HK-2 (cell line): Measurements from ENCODE around the gene KIF19.

Experiments
- DNase-seq: peaks from one replicate; pipeline ENCODE4 v3.0.0-alpha.2; 2018; ENCODE audit not compliant: unreplicated experiment

Gene KIF19

DNA sequence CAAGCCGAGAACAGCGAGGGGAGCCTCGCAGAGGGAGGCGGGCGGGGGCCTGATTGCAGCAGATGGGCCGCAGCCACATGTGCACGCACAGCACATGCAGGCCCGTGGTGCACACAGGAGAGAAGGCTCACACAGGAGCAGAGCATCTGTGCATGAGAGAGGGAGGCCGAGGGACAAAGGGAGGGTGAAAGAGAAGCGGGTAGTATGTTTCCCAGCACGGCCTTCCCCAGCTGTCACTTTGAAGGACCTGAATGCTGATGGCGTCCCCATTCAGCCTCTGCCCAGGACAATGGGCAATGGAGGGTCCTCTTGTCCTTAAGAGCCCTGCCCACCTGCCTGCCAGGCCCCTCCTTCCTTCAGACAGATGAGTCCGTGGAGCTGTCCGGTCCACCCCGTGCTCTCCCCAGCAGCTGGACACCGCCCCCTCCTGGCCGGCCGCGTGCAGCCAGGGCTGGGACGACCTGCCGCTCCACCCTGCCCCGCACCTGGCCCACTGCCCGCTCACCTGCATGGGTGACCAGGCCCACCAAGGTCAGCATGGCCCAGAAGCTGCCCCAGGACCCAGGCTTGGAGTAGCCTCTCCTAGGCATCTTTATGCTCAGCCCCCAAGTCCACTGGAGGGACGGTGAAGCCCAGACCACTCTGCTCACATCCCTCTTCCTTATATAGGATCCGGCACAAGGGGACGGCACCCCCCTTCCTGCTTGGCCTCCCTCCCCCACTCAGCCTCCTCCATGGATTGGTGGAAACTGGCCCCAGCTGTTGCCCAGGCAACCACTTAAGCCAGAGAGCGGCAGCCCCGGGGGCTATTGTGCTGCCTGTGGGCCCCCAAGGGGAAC is 35.4 kb downstream of the KIF19 start, which contains the start of gene BTBD17:
Gene BTBD17, minus strand, starts transcription at position 639 of the 839 bp plus-strand sequence. Its CDS starts 49 bp downstream, at position 590.
- DNase-seq = peak; percentile 31

DNA sequence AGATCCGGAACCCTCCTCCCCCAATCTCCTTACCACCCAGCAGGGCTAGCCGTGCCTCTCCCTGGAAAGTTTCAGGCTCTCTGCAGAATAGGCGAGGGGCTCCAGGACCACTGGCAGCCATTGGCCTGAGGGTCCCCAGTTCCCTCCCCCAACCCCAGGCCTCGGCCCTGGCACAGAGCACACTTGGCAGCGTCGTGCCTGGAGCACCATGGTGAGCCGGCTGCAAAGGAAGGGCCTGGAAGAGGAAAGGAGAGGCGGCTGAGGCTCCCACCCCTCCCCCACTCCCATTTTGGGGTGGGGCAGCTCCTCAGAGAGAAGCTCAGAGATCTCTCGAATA is 36.0 kb downstream of the KIF19 start:
- no peak for DNase-seq

DNA sequence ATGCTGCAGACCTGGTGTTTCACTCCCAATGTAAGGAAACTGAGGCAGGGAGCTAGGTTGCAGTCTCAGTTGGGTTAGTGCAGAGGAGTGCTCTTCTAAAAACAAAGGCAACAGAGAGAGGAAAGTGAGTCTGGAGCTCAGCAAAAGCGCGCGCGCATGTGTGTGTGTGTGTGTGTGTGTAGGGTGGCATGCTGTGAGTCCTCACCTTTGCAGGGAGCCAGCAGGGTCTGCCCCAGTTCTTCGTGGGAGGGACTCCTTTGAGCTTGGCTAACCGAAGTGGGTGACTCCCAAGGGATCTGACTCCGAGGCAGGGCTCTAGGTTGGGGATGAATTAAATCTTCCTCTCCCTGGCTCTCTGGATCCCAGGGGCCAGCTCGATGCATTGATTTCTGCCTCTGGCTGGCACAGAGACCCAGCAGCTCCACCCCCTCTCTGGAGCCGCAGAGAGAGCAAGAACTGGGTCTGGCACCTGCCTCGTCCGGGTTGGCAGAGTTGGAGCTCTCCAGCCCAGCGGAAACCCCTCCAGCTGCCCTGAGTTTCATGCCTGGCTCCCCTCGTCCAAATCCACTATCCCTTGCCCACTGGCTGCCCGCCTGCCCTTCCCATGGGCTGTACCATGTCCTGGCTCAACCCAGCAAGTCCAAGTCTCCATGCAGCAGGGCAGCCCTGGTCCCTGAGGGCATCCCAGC is 36.9 kb downstream of the KIF19 start:
- DNase-seq = no peak

DNA sequence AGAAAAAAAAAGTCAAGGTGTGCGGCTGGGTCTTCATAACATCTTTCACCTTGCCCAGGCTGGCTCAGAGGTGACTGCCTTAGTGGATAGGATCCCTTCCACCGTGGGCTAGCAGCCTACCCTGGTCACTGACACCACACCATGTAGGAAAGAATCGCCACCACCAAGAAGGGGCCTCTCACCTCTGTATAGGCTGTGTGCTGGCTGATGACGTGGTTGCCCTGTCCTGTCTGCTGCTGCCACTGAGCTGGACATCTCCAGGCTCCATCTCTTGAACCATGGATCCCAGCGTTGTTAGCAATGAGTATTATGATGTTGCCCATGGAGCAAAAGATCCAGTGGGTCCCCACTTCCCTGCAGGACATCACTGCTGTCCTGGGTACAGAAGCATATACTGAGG is 41.2 kb downstream of the KIF19 start, which contains the start of gene GPR142:
Gene GPR142, plus strand, starts transcription at position 301 of the 400 bp plus-strand sequence. CDS start 2,035 bp downstream, outside the sequence.
- no peak for DNase-seq

DNA sequence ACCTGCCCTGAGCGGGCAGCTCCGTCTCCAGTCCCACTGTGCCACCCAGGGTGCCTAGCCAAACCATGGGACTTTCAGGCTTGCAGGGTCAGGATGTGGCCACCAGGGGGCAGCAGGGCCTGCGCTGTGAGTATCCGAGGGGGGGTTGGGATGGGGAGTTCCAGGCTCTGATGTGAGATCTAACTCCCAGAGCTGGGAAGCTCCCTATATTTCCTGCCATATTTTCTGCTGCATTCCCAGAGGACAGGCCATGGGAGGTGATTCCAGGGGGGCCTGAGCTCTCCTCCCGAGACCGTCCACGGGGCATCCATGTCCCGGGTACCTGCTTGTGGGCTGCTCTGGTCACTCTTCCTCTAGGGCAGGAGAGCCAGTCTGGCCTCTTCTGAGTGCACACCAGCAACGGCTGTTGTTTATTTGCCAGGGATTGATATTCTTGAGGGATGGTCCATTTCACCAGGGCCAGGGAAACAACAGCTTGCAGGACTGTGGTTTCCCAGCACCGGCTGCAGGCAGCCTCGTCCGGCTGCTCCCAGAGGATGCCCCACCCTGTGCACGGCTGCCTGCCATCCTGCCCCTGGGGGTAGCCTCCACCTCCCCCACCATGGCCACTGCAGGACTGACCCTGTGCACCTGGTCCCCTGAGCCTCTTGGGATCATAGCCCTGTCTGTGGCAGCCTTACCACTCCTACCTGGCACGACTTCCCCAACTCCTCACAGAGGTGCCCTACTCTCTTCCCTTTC is 42.5 kb downstream of the KIF19 start:
- peak; percentile 75 for DNase-seq

DNA sequence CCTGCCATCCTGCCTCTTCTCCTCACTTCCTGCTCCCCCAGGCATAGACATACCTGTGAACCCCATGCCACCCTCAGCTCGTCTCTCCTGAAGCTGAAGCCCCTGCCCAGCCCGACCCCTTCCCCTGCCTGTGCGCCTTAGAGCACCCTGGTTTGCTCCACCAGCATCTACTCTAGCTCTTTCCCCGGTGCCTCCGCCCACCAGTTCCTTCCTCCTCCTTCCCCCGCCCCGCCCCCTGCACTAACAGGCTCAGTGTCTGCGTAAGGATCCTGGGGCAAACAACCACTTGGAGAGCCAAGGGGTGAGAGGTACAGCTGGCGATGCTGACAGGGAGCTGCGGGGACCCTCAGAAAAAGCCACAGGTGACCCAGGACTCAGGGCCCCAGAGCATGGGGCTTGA is 43.2 kb downstream of the KIF19 start:
- no peak for DNase-seq

DNA sequence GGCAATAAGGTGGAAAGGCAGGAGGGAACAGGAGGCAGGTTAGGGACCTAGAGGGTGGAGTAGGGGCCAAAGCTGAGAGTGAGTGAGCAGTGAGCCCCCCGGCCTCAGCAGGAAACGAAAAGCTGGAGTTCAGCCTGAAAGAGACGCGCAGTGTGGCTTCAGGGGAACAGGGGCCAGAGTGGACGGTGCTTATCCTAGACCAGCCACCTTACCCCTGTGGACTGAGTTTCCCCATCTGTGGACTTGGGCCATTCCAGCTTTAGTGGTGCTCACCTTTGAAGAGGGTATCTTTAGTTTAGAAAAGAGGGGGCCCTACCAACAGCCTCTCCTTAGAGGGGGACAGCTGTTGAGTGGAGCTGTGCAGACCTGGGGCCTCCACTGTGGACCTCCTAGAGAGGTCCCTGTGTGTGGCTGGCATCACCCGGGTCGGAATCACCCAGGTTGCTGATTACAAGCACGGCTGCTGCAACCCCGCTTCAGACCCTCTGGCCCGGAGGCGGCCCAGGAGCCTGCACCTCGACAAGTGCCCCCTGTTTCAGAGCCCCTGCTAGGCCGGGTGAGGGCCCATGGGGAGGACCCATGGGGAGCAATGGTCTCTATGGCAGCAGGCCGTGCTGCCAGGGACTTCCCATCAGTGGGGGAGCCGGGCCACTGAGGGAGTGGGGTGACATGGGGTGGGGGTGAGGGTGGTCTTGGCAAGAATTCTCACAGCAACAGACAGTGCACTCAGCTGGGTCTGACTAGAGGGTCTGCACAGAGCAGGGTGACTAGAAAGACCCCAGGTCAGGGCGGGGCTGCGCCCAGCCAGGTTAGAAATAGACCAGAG is 43.9 kb downstream of the KIF19 start:
- DNase-seq = no peak

DNA sequence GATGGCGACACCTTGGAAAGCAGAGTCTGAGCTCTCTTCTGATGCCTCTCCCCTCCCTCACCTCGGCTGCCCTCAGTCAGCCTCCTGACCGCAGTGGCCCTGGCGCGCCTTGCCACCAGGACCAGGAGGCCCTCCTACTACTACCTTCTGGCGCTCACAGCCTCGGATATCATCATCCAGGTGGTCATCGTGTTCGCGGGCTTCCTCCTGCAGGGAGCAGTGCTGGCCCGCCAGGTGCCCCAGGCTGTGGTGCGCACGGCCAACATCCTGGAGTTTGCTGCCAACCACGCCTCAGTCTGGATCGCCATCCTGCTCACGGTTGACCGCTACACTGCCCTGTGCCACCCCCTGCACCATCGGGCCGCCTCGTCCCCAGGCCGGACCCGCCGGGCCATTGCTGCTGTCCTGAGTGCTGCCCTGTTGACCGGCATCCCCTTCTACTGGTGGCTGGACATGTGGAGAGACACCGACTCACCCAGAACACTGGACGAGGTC is 45.7 kb downstream of the KIF19 start:
- DNase-seq = no peak

DNA sequence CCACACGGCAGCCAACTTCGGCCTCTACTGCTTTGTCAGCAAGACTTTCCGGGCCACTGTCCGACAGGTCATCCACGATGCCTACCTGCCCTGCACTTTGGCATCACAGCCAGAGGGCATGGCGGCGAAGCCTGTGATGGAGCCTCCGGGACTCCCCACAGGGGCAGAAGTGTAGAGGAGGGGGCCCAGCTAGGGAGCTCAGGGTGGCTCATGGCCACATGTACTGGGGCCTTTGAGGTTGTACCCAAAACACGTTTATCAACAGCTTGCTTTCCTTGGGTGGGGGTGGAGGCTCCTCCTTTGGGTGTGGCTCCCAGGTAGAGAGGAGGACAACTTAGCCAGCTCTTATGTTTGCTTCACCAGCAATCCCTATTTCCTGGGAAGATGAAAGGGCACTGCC is 46.4 kb downstream of the KIF19 start:
- DNase-seq = no peak

DNA sequence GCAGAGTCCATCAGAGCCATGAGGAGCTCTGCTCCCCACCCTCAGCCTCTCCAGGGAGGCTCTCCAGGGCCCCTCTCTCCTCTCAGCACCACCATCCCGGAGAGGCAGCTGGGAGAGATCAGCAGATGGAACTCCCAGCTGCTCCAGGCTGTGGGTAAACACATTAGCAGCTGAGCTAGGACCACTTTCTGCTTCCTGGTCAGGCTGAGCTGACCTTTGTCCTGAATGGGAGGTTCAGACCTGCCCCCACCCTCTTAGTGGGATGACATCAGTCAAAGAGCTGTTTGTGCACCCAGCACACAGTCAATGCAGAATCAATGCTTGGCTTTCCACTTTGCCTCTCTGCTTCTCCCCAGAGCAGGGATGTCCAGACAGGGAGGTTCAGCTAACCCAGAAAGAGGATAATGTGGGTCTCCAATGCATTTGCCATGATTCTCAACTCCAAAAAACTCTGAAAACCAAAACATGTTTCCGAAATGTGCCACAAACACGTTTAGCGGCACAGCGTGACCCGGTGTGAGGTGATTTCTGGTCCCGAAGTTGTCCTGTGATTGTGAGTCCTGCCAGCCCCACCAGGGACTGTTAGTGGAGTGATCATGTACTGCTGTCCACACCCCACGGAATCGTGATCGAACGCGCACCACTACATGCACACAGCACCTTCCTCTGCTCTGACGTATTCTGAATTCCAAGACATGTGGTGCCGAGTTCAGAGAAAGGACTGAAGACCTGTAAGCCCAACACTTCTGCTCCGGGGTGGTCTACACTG is 48.0 kb downstream of the KIF19 start:
- no peak for DNase-seq

DNA sequence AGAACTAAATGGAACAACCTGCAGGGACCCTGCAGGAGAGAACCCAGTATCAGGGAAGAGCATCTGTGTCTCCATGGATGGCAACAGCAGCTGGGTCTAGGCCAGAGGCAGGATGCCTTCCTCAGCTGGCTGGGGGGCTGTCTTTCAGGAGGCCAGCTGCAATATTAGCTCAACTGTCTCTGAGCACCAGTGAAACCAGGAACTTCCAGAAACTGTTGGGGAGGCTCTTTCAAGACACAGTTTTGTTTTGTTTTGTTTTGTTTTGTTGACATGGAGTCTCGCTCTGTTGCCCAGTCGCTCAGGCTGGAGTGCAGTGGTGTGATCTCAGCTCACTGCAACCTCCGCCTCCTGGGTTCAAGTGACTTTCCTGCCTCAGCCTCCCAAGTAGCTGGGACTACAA is 48.8 kb downstream of the KIF19 start:
- no peak for DNase-seq

DNA sequence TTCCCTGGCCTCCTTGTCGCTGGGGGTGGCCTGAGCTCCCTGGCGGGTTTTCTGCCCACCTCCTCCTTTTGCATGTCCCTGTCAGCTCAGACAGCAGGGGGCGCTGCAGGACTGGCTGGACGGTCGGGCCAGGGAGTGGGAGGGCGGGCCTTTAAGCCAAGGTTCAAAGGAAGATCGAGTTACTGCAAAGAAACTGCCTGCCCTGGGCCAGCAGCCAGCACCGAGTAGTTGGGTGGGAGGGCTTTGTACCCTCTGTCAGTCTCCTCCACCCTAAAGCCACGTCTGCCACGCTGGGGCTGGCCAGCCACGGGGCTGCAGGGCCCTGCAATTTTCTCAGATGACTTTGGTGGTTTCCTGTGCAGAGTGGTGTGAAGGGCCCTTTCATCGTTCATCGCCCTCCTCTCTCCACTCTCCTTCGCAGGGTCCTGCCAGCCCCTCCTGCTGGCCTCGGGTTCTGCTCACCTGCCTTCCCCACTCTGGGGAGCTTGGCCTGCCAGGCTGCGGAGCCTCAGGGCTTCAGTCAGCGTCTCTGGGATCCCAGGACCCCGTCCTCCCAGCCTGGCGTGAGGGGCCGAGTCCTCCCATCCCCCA is 53.6 kb downstream of the KIF19 start:
- peak; percentile 90 for DNase-seq

DNA sequence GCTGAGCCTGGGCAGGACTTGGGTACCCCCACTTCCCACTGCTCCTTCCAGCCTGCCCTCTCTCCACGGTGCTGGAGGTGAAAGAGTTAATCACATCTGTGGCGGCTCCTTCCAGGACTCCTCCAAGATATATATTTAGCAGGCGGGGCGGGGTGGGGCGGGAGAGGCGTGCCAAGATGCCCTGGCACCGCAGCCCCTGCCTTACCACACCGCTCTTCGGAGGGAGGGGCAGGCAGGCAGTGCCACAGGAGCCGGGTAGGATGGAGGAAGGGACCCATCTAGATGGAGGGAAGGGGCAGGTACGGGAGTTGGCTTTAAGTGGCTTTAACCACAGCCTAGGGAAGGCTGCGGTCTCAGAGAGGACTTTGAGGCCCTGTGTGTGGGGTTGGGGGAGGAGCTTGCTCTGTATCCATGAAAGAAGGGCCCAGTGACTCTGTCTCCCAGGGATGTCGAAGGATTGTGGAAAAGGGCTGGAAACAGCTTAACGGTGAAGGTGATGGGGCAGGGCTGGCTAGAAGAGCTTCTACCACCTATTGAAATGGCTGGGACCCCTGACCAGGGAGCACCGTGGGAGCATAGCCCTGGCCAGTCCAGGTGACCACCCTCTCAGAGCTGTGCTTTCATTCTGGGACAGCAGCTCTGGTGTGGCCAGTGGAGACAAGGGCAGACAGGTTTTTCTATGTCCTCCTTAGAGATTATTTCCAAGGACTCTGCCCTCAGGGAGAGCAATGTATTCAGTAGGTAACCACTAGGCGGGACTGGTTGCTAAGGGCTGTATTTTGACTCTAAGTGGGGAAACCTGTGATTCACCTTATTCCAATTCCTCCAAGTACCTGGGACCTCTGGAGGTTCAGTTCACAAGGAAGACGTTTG is 54.3 kb downstream of the KIF19 start:
- peak; percentile 29 for DNase-seq

DNA sequence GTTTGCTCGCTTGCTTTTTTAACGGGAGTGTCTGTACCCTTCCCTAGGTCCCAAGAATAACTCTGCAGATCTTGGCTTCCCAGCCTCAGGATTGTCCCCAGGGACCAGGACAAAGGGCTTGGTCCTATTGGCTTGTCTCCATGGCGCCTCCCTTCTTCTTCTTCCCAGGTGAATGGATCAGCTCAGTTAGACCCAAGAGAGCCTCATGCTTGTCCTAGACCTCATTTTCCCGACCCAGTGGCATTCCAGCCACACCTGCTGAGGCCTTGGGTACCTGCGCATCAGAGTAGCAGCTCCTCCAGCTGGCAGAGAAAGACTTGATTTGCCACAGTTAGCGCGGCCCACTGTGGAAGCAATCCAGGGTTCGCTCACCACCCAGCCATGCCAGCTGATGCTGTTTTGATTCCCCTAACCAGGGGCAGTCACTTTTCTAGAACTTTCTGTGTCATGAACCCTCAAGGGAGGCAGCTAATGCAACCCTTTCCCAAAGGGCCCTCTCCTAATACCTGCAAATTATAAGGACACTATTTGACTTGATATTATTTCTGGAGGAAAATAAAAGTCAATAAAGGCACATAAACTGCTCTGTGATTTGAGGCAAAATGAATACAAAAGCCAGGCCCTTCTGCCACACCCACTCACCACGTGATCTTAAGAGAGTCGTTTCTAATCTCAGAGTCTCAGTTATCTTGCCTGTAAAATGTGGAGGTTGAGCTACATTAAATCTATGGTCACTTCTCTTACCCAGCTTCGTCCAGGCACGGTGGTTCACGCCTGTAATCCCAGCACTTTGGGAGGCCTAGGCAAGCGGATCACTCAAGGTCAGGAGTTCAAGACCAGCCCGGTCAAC is 55.2 kb downstream of the KIF19 start:
- no peak for DNase-seq

DNA sequence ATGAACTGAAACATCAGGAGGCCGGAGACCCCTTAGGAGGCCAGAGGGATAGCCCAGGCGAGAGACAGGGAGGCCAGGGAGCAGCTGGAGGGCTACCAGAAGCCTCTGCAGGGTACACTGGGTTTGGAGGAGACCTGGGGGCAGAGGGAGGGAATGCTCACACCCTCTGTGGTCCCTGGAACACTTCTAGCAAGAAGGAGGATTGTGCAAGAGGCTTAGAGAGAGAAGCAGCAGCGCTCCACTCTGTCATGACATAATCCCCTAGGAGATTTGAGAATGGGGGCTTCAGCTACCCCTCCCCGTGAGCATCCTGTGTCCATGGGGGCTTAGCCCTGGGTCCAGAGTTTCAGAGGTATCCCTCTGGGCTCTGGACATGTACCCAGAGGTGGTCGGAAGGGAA is 57.1 kb downstream of the KIF19 start:
- no peak for DNase-seq

DNA sequence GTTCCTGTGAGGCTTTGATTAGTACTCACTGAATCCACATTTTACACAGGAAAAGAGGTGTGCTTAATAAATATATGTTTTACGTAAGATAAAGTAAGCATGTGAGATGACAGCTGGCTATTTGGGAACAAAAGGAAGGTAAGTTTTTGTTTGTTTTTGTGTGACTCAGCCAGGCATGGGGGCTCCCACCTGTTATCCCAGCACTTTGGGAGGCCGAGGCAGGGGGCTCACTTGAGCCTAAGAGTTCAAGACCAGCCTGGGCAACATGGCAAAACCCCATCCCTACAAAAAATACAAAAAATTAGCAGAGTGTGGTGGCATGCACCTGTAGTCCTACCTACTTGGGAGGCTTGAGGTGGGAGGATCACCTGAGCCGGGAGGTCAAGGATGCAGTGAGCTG is 59.2 kb downstream of the KIF19 start:
- DNase-seq = no peak

DNA sequence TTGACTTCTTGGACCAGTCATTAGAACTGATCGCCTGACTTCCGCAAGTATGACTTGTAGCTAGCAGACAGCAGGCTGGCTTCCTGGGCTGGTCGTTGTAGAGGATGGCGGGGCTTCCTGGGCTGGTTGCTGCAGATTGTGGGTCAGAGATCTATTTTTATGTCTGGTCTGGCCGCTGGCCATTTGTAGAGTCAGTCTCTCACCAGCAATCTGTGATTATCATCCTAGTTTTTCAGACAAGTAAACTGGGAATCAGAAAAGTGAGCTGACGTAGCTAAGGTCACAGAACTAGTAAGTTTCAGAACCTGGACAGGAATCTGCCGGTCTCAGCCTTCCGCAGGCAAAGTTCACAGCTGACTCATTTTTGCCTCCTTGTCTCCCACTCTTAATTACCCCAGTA is 60.4 kb downstream of the KIF19 start:
- no peak for DNase-seq
